Nucleus accumbens (tissue), 56 donors: ENCODE data around the gene MARCHF7.
"Not testable (repeated sequence)": the region's sequence is repeated elsewhere in the genome, so short reads cannot be mapped to it uniquely, and the experiment has no call there.

Source experiments
- DNase-seq, 56 donors: peaks; one replicate each; lab custom pipeline; 2025; lab: John Stamatoyannopoulos, UW

Gene MARCHF7

GRCh38 chr2:159715451-159715850, 3.1 kb downstream of the MARCHF7 start:
- no peak for DNase-seq

- DNase-seq, result not testable (repeated sequence)
Measured at GRCh38 chr2:159716409-159716808, 4.1 kb downstream of the MARCHF7 start.

- no peak for DNase-seq
Measured at GRCh38 chr2:159716857-159717256, 4.6 kb downstream of the MARCHF7 start.

GRCh38 chr2:159720676-159721075, 8.4 kb downstream of the MARCHF7 start:
- DNase-seq, result no peak

GRCh38 chr2:159722580-159722979, 10.3 kb downstream of the MARCHF7 start:
- no peak for DNase-seq

- not testable (repeated sequence) for DNase-seq
Measured at GRCh38 chr2:159724795-159725572, 12.7 kb downstream of the MARCHF7 start.

- DNase-seq, result no peak
Measured at GRCh38 chr2:159725713-159726112, 13.4 kb downstream of the MARCHF7 start.

GRCh38 chr2:159728629-159729028, 16.3 kb downstream of the MARCHF7 start:
- no peak for DNase-seq

GRCh38 chr2:159735648-159736047, 23.3 kb downstream of the MARCHF7 start:
- DNase-seq, result no peak

- no peak for DNase-seq
Measured at GRCh38 chr2:159736048-159736447, 23.7 kb downstream of the MARCHF7 start.

GRCh38 chr2:159737292-159737916, 25.1 kb downstream of the MARCHF7 start:
- no peak for DNase-seq

GRCh38 chr2:159737917-159738296, 25.6 kb downstream of the MARCHF7 start:
- DNase-seq, result no peak

GRCh38 chr2:159738509-159739390, 26.4 kb downstream of the MARCHF7 start:
- no peak for DNase-seq

- no peak for DNase-seq
Measured at GRCh38 chr2:159742846-159743245, 30.5 kb downstream of the MARCHF7 start.

- no peak for DNase-seq
Measured at GRCh38 chr2:159744363-159744762, 32.1 kb downstream of the MARCHF7 start.

- not testable (repeated sequence) for DNase-seq
Measured at GRCh38 chr2:159745237-159745636, 32.9 kb downstream of the MARCHF7 start.

GRCh38 chr2:159748089-159748488, 35.8 kb downstream of the MARCHF7 start:
- DNase-seq, result no peak

- DNase-seq, result no peak
Measured at GRCh38 chr2:159750873-159751272, 38.6 kb downstream of the MARCHF7 start.

- DNase-seq, result no peak
Measured at GRCh38 chr2:159753797-159754196, 41.5 kb downstream of the MARCHF7 start.

- no peak for DNase-seq
Measured at GRCh38 chr2:159755014-159755413, 42.7 kb downstream of the MARCHF7 start.

GRCh38 chr2:159755788-159756187, 43.5 kb downstream of the MARCHF7 start:
- DNase-seq, result no peak
